Common myeloid progenitor, CD34-positive (primary cell): ENCODE data around the gene CADM1.

Source experiments
- CTCF ChIA-PET: fragments of 350-600 bp; sonication (Branson Sonifier 250); formaldehyde crosslinking; loops from one replicate; lab custom pipeline; 2021; ENCODE audit warnings: antibody characterized with exemption; lab: Charles Lee
- POLR2A ChIA-PET: fragments of 350-600 bp; sonication (Branson Sonifier 250); formaldehyde crosslinking; loops from one replicate; lab custom pipeline; 2021; ENCODE audit warnings: antibody characterized with exemption; lab: Charles Lee
- DNase-seq, 3 donors: peaks; one replicate each; pipeline versions ENCODE4 v3.0.0 to v3.0.0-alpha.2; 2013
- H3K27ac ChIP-seq, 2 experiments: 1 replicate in 1 of 2; 2 replicates in 1 of 2; pipeline ENCODE4 v1.7.0; 2013; ENCODE audit warnings: inconsistent platforms in 2 of 2, low read length in 2 of 2, mild to moderate bottlenecking in 2 of 2, low read depth in 1 of 2, moderate library complexity in 1 of 2; ENCODE audit not compliant: severe bottlenecking in 2 of 2, insufficient read depth in 1 of 2, poor library complexity in 1 of 2
- H3K27me3 ChIP-seq, 5 experiments: replicated peaks in 2 of 5; 1 replicate in 3 of 5; 2 replicates in 2 of 5; pipeline versions ENCODE4 v1.6.1 to v1.7.0; 2013; ENCODE audit warnings: low read length in 4 of 5, mild to moderate bottlenecking in 2 of 5, moderate library complexity in 2 of 5, inconsistent platforms in 1 of 5; ENCODE audit not compliant: insufficient read depth in 5 of 5, control insufficient read depth in 4 of 5
- H3K36me3 ChIP-seq, 4 experiments: 1 replicate in 2 of 4; 2 replicates in 2 of 4; pipeline versions ENCODE4 v1.6.1 to v1.7.0; 2013; ENCODE audit warnings: low read length in 3 of 4, control low read depth in 1 of 4, mild to moderate bottlenecking in 1 of 4; ENCODE audit not compliant: control insufficient read depth in 4 of 4, insufficient read depth in 4 of 4
- H3K4me1 ChIP-seq, 4 experiments: 1 replicate in 3 of 4; 2 replicates in 1 of 4; pipeline versions ENCODE4 v1.6.1 to v1.7.1; 2013; ENCODE audit warnings: low read length in 3 of 4, mild to moderate bottlenecking in 3 of 4, control low read depth in 1 of 4, inconsistent platforms in 1 of 4, moderate library complexity in 1 of 4; ENCODE audit not compliant: control insufficient read depth in 4 of 4, insufficient read depth in 4 of 4; ENCODE audit errors: control extremely low read depth in 1 of 4
- H3K4me3 ChIP-seq, 7 experiments: 1 replicate in 4 of 7; 2 replicates in 3 of 7; pipeline versions ENCODE4 v1.5.1 to v1.7.0; 2013; ENCODE audit warnings: mild to moderate bottlenecking in 7 of 7, low read length in 6 of 7, moderate library complexity in 6 of 7, inconsistent platforms in 2 of 7, low read depth in 2 of 7, control low read depth in 1 of 7; ENCODE audit not compliant: insufficient read depth in 4 of 7, control insufficient read depth in 1 of 7; ENCODE audit errors: extremely low read depth in 1 of 7
- H3K9me3 ChIP-seq, 5 experiments: 1 replicate in 4 of 5; 2 replicates in 1 of 5; pipeline versions ENCODE4 v1.6.1 to v1.7.1; 2013; ENCODE audit warnings: low read length in 4 of 5, mild to moderate bottlenecking in 2 of 5, inconsistent platforms in 1 of 5, low read depth in 1 of 5, moderate library complexity in 1 of 5; ENCODE audit not compliant: control insufficient read depth in 4 of 5, insufficient read depth in 2 of 5; ENCODE audit errors: control extremely low read depth in 1 of 5
- WGBS: methylation state at CpG from one replicate; pipeline ENCODE4 v1.1.5; 2013; ENCODE audit not compliant: insufficient coverage; 5-methylcytosine and 5-hydroxymethylcytosine counted together

The CADM1 gene

DNA sequence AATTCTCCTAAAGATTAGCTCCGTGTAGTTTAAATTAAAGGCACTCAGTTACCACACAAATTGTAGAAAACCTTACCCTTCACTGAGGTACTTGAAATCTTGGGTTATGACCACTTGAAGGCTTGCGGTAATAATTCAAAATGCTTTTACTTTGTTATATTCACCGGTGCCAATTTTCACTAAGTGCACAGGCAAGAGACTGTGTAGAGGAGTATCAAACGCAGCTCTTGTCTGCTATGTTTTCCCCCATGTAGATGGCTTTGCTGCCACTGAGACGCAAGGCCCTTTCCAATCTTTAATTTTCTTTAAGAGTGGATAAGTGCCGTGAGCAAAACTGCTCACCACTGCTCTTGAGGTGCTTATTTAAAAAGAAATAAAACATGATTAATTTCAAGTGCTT is 155.8 kb downstream of the CADM1 start:
- POLR2A ChIA-PET: no interaction called here
- 100% methylated on average over 5 of the region's 6 CpGs for WGBS

DNA sequence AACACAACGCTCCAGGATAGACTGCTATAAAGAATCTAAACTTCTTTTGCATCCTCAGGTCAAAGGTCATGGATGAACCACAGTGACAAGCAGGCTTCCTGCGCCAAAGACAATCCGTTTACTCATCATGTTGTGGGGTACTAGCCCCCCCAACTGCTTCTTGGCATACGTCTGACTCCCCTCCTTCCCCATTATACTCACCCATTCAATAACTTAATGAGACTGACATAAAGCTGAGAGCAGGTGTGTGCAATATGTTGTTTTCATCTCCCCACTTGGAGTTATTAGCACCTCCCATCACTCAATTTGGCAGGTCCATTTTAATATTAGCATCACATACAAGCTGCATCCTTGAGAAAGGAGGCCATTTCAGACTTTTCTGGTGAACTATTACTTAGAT is 157.1 kb downstream of the CADM1 start:
- 100% methylated on average over 3 of the region's 4 CpGs for WGBS

More for the DNA sequence above, 155.8 kb downstream of the CADM1 start:
- no peaks in the 10 kb centered on the region for H3K9me3 ChIP-seq
- CTCF ChIA-PET: no interaction called here
- H3K4me1 ChIP-seq: no peaks in the 10 kb centered on the region
- H3K36me3 ChIP-seq: no peaks in the 10 kb centered on the region
- DNase-seq: no peak
- H3K4me3 ChIP-seq: no peak overlapping the region
- peaks cover 0 to 11% (median 0%) of the 10 kb centered on the region in 5 experiments for H3K27me3 ChIP-seq
- no peak overlapping the region for H3K27ac ChIP-seq

DNA sequence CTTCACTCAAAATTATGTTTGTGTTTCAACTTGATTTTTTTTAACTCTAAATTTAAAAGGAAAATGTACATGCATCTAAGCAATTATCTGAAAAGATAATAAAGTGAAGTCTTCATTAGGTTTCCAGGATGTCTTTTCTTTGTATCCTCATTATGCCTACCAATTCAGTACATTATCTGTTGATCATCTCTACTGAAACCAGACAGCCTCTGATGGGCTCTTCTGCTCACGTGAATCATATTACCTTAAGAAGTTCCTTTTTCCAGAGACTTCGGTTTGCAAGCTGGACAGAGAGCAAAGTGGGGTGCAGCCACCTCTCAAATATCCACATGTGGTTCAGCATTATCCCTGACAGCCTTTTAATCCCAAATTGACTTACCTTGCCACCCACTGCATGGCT is 158.4 kb downstream of the CADM1 start:
- WGBS: 100% methylated on average over 1 of the region's 2 CpGs
- POLR2A ChIA-PET: interaction anchor here (0.6 kb wide), 1 partner anchor 13 kb away, joined by 3 read pairs; no protein-coding TSS in a partner anchor
- no peak overlapping the region for H3K4me3 ChIP-seq

More for the DNA sequence above, 157.1 kb downstream of the CADM1 start:
- Histone ChIP-seq H3K4me3 (no peak overlapping the region), H3K36me3 (no peaks in the 10 kb centered on the region), H3K4me1 (no peaks in the 10 kb centered on the region), H3K27ac (no peak overlapping the region), H3K9me3 (no peaks in the 10 kb centered on the region), H3K27me3 (peaks cover 0 to 6% (median 0%) of the 10 kb centered on the region in 5 experiments)
- CTCF ChIA-PET: no interaction called here
- POLR2A ChIA-PET: no interaction called here
- DNase-seq: no peak

DNA sequence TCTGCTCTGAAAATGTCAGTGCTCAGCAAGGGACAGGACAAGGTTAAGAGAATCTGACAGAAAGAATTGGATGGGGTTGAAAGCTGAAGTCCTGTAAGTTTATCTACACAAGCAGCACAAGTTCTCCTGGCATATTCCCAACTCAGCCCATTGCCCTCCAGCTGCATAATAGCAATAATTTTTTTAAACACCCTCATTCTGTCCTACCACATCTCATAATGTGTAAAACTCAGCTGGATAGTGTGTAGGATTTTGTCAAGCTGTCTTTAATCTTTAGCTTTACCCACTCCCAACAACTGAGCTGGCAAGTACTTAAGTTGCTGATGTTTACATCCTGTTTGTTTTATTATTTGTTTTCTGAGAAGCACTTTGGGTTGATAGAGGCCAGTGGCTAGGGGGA is 158.9 kb downstream of the CADM1 start:
- no peaks in the 10 kb centered on the region for H3K9me3 ChIP-seq
- ChIA-PET CTCF (no interaction called here), POLR2A (interaction anchor here (0.6 kb wide), 1 partner anchor 12 kb away, joined by 3 read pairs; no protein-coding TSS in a partner anchor)
- peaks cover 0 to 4% (median 0%) of the 10 kb centered on the region in 5 experiments for H3K27me3 ChIP-seq
- no peaks in the 10 kb centered on the region for H3K36me3 ChIP-seq
- H3K4me3 ChIP-seq: no peak overlapping the region
- no peak overlapping the region for H3K27ac ChIP-seq
- no peak for DNase-seq
- H3K4me1 ChIP-seq: no peaks in the 10 kb centered on the region

More for the DNA sequence above, 158.4 kb downstream of the CADM1 start:
- CTCF ChIA-PET: no interaction called here
- Histone ChIP-seq H3K27ac (no peak overlapping the region), H3K27me3 (peaks cover 0 to 4% (median 0%) of the 10 kb centered on the region in 5 experiments), H3K9me3 (no peaks in the 10 kb centered on the region), H3K4me1 (no peaks in the 10 kb centered on the region), H3K36me3 (no peaks in the 10 kb centered on the region)
- no peak for DNase-seq

DNA sequence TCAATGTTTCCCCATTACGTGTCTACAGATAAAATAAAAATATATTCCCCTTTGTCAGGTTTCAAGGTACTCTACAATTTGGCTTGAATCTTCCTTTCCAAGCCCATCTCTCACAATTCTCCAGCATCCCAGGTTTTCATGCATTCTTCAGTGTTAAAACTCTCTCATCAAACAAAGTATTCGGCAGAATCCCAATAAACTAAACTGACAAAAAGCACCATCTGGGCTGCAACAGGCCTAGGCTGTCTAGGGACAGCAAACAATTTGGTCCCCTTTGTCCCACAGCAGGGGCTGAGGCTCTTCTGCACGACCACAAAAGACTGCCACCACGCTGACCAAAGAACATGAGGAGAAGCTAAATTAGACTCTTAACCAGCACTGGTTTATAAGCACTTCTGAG is 159.4 kb downstream of the CADM1 start:
- WGBS: 72% methylated on average over 3 of the region's 4 CpGs
- Histone ChIP-seq H3K4me1 (no peaks in the 10 kb centered on the region), H3K36me3 (no peaks in the 10 kb centered on the region), H3K27me3 (peaks cover 0 to 4% (median 0%) of the 10 kb centered on the region in 5 experiments), H3K9me3 (no peaks in the 10 kb centered on the region), H3K4me3 (no peak overlapping the region), H3K27ac (no peak overlapping the region)
- no peak for DNase-seq
- CTCF ChIA-PET: no interaction called here
- POLR2A ChIA-PET: no interaction called here

DNA sequence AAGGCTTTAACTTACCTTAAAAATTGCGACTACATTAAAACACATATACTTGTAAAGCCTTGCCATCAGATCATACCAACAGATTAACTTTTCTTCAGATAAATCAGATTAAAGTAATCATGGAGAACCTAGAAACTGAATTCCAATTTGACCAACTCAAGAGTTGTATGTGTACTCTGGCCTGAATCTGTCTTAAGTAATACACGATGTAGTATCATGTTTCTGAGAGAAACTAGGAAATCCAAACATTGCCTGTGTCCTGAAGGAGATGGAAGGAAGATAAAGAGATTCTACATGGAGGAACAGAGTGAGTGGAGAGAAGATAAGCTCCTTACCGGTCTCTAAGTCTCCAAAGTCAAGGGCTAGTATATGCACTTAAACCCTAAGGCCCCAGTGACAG is 162.1 kb downstream of the CADM1 start:
- Histone ChIP-seq H3K4me3 (no peak overlapping the region), H3K27ac (no peak overlapping the region), H3K27me3 (peaks cover 0 to 5% (median 0%) of the 10 kb centered on the region in 5 experiments), H3K4me1 (no peaks in the 10 kb centered on the region), H3K36me3 (no peaks in the 10 kb centered on the region), H3K9me3 (no peaks in the 10 kb centered on the region)
- DNase-seq: no peak
- WGBS: 93% methylated on average over 3 of the region's 3 CpGs
- ChIA-PET POLR2A (no interaction called here), CTCF (no interaction called here)

DNA sequence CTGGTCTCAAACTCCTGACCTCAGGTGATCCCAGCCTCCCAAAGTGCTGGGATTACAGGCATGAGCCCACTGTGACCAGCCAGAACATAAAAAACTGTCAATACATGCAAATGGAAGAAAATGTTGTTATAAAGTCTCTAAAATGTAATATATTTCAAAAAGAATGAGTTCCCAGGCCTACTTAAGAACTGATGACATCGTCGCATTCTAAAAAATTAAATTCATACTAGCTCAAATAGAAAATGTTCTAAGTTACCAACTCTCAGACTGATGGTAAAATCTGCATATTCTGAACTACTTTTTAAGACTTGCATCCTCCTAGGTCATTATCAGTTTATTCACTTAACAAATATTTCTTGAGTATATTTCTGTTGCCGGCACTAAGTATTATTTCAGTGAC is 163.3 kb downstream of the CADM1 start:
- H3K9me3 ChIP-seq: no peaks in the 10 kb centered on the region
- H3K36me3 ChIP-seq: no peaks in the 10 kb centered on the region
- CTCF ChIA-PET: no interaction called here
- DNase-seq: no peak
- POLR2A ChIA-PET: no interaction called here
- H3K4me3 ChIP-seq: no peak overlapping the region
- no peak overlapping the region for H3K27ac ChIP-seq
- peaks cover 0 to 13% (median 2%) of the 10 kb centered on the region in 5 experiments for H3K27me3 ChIP-seq
- H3K4me1 ChIP-seq: no peaks in the 10 kb centered on the region
- WGBS: no CpG with 5 or more reads among the region's 3 CpGs
